GM12892 (cell line): ENCODE measurements around the gene KLC1.
"Not testable (repeated sequence)": the region's sequence is repeated elsewhere in the genome, so short reads cannot be mapped to it uniquely, and the experiment has no call there.

Experiments
- POLR2A ChIP-seq: IDR thresholded peaks from 2 replicates; pipeline ENCODE4 v1.6.1; 2011; ENCODE audit warnings: low read depth, low read length, control low read depth
- POLR2AphosphoS5 ChIP-seq: IDR thresholded peaks from 2 replicates; pipeline ENCODE4 v1.6.1; 2011; ENCODE audit warnings: low read depth, low read length, control low read depth
- TAF1 ChIP-seq: IDR thresholded peaks from 2 replicates; pipeline ENCODE4 v1.6.1; 2011; ENCODE audit warnings: low read depth, mild to moderate bottlenecking, control low read depth, low read length, borderline replicate concordance

DNA sequence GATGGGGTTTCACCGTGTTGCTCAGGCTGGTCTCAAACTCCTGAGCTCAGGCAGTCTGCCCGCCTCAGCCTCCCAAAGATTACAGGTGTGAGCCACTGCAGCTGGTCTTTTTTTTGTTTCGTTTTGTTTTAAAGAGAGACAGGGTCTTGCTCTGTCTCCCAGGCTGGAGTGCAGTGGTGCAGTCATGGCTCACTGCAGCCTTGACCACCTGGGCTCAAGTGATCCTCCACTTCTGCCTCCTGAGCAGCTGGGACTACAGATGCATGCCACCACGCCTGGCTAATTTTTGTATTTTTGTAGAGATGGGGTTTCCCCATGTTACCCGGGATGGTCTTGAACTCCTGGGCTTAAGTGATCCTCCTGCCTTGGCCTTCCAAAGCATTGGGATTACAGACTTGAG lies 62.6 kb downstream of the KLC1 start:
- TF ChIP-seq POLR2A, POLR2AphosphoS5, TAF1: not testable (repeated sequence)
